ENCODE measurements around the gene GPR161.

Gene GPR161

GRCh38 chr1:168093616-168094015, 43.1 kb downstream of the GPR161 start:
- no peak for TF ChIP-seq CTCF (IDR thresholded peaks at IDR 0.05; ENCODE audit: low read depth, low read length)
- no peak for TF ChIP-seq EZH2phosphoT487 (IDR thresholded peaks at IDR 0.05; ENCODE audit: low read depth)
- Histone ChIP-seq H2AFZ (ENCODE audit: low read depth, low read length) (no peak overlapping the region), H3K79me2 (ENCODE audit: low read length) (no peaks in the 10 kb centered on the region), H3K4me1 (ENCODE audit: low read length) (no peaks in the 10 kb centered on the region), H3K9ac (ENCODE audit: low read length) (no peak overlapping the region), H4K20me1 (ENCODE audit: insufficient read depth, low read length) (no peaks in the 10 kb centered on the region), H3K9me3 (ENCODE audit: insufficient read depth, low read length) (no peaks in the 10 kb centered on the region), H3K4me2 (ENCODE audit: low read length) (no peak overlapping the region), H3K4me3 (ENCODE audit: low read length) (no peak overlapping the region), H3K27ac (ENCODE audit: low read length) (no peak overlapping the region), H3K27me3 (ENCODE audit: low read depth, low read length) (no peaks in the 10 kb centered on the region), H3K36me3 (replicated peaks; ENCODE audit: low read depth, low read length) (no peaks in the 10 kb centered on the region)

- no peak overlapping the region for H3K9ac ChIP-seq (ENCODE audit: low read length)
- H3K4me1 ChIP-seq (ENCODE audit: low read length): no peaks in the 10 kb centered on the region
- no peaks in the 10 kb centered on the region for H3K9me3 ChIP-seq (ENCODE audit: insufficient read depth, low read length)
- no peaks in the 10 kb centered on the region for H3K36me3 ChIP-seq (replicated peaks; ENCODE audit: low read depth, low read length)
- H3K4me3 ChIP-seq (ENCODE audit: low read length): no peak overlapping the region
- no peaks in the 10 kb centered on the region for H3K79me2 ChIP-seq (ENCODE audit: low read length)
- H3K27ac ChIP-seq (ENCODE audit: low read length): no peak overlapping the region
- H3K4me2 ChIP-seq (ENCODE audit: low read length): no peak overlapping the region
- no peak for TF ChIP-seq EZH2phosphoT487 (IDR thresholded peaks at IDR 0.05; ENCODE audit: low read depth)
- TF ChIP-seq CTCF (IDR thresholded peaks at IDR 0.05; ENCODE audit: low read depth, low read length): peak; percentile 51
- no peak overlapping the region for H2AFZ ChIP-seq (ENCODE audit: low read depth, low read length)
- H4K20me1 ChIP-seq (ENCODE audit: insufficient read depth, low read length): no peaks in the 10 kb centered on the region
- no peaks in the 10 kb centered on the region for H3K27me3 ChIP-seq (ENCODE audit: low read depth, low read length)
Measured at GRCh38 chr1:168092566-168093355, 44.0 kb downstream of the GPR161 start.

GRCh38 chr1:168091720-168092550, 44.8 kb downstream of the GPR161 start:
- Histone ChIP-seq H3K36me3 (replicated peaks; ENCODE audit: low read depth, low read length) (no peaks in the 10 kb centered on the region), H3K4me2 (ENCODE audit: low read length) (no peak overlapping the region), H3K27me3 (ENCODE audit: low read depth, low read length) (no peaks in the 10 kb centered on the region), H3K4me1 (ENCODE audit: low read length) (no peaks in the 10 kb centered on the region), H3K9ac (ENCODE audit: low read length) (no peak overlapping the region), H3K4me3 (ENCODE audit: low read length) (no peak overlapping the region), H3K27ac (ENCODE audit: low read length) (no peak overlapping the region), H3K9me3 (ENCODE audit: insufficient read depth, low read length) (no peaks in the 10 kb centered on the region), H2AFZ (ENCODE audit: low read depth, low read length) (no peak overlapping the region), H3K79me2 (ENCODE audit: low read length) (no peaks in the 10 kb centered on the region), H4K20me1 (ENCODE audit: insufficient read depth, low read length) (no peaks in the 10 kb centered on the region)
- no peak for TF ChIP-seq EZH2phosphoT487 (IDR thresholded peaks at IDR 0.05; ENCODE audit: low read depth)
- no peak for TF ChIP-seq CTCF (IDR thresholded peaks at IDR 0.05; ENCODE audit: low read depth, low read length)

GRCh38 chr1:168091063-168091462, 45.7 kb downstream of the GPR161 start:
- TF ChIP-seq EZH2phosphoT487 (IDR thresholded peaks at IDR 0.05; ENCODE audit: low read depth): no peak
- TF ChIP-seq CTCF (IDR thresholded peaks at IDR 0.05; ENCODE audit: low read depth, low read length): no peak
- H3K27me3 ChIP-seq (ENCODE audit: low read depth, low read length): no peaks in the 10 kb centered on the region

More at GRCh38 chr1:168091063-168091462, 45.7 kb downstream of the GPR161 start:
- no peak overlapping the region for H3K4me3 ChIP-seq (ENCODE audit: low read length)
- H3K27ac ChIP-seq (ENCODE audit: low read length): no peak overlapping the region
- no peaks in the 10 kb centered on the region for H3K79me2 ChIP-seq (ENCODE audit: low read length)
- H3K9ac ChIP-seq (ENCODE audit: low read length): no peak overlapping the region
- H4K20me1 ChIP-seq (ENCODE audit: insufficient read depth, low read length): no peaks in the 10 kb centered on the region
- H3K4me2 ChIP-seq (ENCODE audit: low read length): no peak overlapping the region
- no peaks in the 10 kb centered on the region for H3K36me3 ChIP-seq (replicated peaks; ENCODE audit: low read depth, low read length)
- no peaks in the 10 kb centered on the region for H3K9me3 ChIP-seq (ENCODE audit: insufficient read depth, low read length)
- no peak overlapping the region for H2AFZ ChIP-seq (ENCODE audit: low read depth, low read length)
- no peaks in the 10 kb centered on the region for H3K4me1 ChIP-seq (ENCODE audit: low read length)

All from OCI-LY3 (cell line).